Neutrophil (primary cell): ENCODE results near the gene SMPD2.

ENCODE experiments used
- H3K27ac ChIP-seq: fragments of 200-600 bp; sonication (generic); 2 replicates; pipeline ENCODE4 v1.5.1; 2016; ENCODE audit warnings: mild to moderate bottlenecking, moderate library complexity
- H3K27me3 ChIP-seq: fragments of 200-600 bp; sonication (generic); 2 replicates; pipeline ENCODE4 v1.6.0; 2016; ENCODE audit warnings: mild to moderate bottlenecking
- H3K36me3 ChIP-seq: fragments of 200-600 bp; sonication (generic); 2 replicates; pipeline ENCODE4 v1.5.1; 2017
- H3K4me1 ChIP-seq, 2 experiments: fragments of 200-600 bp in 1 of 2; sonication (generic) in 1 of 2; 1 replicate in 1 of 2; 2 replicates in 1 of 2; pipeline versions ENCODE4 v1.5.1 to v1.6.1; 2013 to 2016; ENCODE audit warnings: low read depth in 1 of 2, low read length in 1 of 2, mild to moderate bottlenecking in 1 of 2, moderate library complexity in 1 of 2; ENCODE audit not compliant: control insufficient read depth in 1 of 2, insufficient read depth in 1 of 2
- H3K4me3 ChIP-seq, 2 experiments: fragments of 200-600 bp in 1 of 2; sonication (generic) in 1 of 2; 1 replicate in 1 of 2; 2 replicates in 1 of 2; pipeline ENCODE4 v1.5.1; 2013 to 2016; ENCODE audit warnings: low read depth in 1 of 2, low read length in 1 of 2, mild to moderate bottlenecking in 1 of 2, moderate library complexity in 1 of 2
- H3K9me3 ChIP-seq: fragments of 200-600 bp; sonication (generic); 2 replicates; pipeline ENCODE4 v1.5.1; 2016
- CTCF ChIP-seq: fragments of 200-600 bp; sonication (generic); IDR thresholded peaks from 2 replicates; pipeline ENCODE4 v1.5.1; 2016; ENCODE audit warnings: antibody characterized with exemption

Gene SMPD2

GRCh38 chr6:109440331-109441068 is at the start of gene SMPD2, which contains the start of gene PPIL6:
SMPD2 (plus strand) TSS chr6:109440724; CDS start chr6:109441122, 398 bp downstream.
PPIL6 (minus strand) TSS chr6:109440628; CDS start chr6:109440590, 38 bp downstream.
- H3K9me3 ChIP-seq: no peaks in the 10 kb centered on the region
- peaks cover 21 to 28% of the 10 kb centered on the region in 2 experiments for H3K4me1 ChIP-seq
- peaks cover 35% of the 10 kb centered on the region for H3K36me3 ChIP-seq
- peaks cover 4% of the 10 kb centered on the region for H3K27me3 ChIP-seq
- TF ChIP-seq CTCF: peak; percentile 43
- peak within 1 kb of the TSS; percentile 89 to 98 for H3K4me3 ChIP-seq
- peak within 1 kb of the TSS; percentile 84 for H3K27ac ChIP-seq

DNA sequence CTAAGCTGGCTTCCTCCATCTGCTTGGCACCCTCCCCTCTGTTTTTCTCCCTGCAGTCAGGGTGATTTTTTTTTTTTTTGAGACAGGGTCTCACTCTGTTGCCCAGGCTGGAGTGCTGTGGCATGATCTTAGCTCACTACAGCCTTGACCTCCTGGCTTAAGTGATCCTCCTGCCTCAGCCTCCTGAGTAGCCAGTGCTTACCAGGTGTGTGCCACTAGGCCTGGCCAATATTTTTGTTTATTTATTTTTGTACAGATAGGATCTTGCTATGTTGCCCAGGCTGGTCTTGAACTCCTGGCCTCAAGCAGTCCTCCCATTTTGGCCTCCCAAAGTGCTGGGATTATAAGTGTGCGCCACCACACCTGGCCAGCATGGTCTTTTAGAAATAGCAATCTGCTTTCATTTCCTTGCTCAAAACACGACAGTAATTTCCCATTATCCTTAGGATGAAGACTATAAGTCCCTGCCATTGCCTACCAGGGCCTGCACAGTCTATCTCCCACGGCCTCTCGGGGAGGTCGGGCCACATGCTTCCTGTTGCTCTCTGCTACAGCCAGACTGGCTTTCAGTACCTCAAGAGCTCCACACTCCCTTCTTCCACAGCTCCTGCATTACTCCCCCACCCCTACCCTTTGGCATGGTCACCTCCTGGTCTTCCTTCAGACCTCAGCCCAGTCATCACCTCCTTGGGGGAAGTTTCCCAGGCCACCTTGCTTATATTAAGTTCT is 47.2 kb upstream of the SMPD2 start:
- no peaks in the 10 kb centered on the region for H3K27me3 ChIP-seq
- peaks cover 25 to 40% of the 10 kb centered on the region in 2 experiments for H3K4me1 ChIP-seq
- H3K4me3 ChIP-seq: no peak overlapping the region
- H3K27ac ChIP-seq: no peak overlapping the region
- no peaks in the 10 kb centered on the region for H3K9me3 ChIP-seq
- no peak for TF ChIP-seq CTCF
- no peaks in the 10 kb centered on the region for H3K36me3 ChIP-seq

DNA sequence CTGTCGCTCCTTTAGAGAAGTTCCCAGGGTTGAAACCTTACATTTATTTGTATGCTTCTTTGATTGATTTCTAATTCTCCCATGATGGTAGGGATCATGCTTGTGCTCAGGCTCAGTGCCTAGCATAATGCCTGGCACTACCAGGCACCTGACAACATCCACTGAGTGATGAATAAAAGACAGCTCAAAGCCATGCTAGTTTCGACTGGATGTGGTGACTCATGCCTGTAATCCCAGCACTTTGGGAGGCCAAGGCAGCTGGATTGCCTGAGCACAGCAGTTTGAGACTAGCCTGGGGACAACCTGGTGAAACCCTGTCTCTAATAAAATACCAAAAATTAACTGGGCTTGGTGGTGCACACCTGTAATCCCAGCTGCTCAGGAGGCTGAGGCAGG is 46.6 kb upstream of the SMPD2 start:
- no peak overlapping the region for H3K27ac ChIP-seq
- no peak for TF ChIP-seq CTCF

GRCh38 chr6:109396046-109396718 is 44.3 kb upstream of the SMPD2 start:
- Histone ChIP-seq H3K27me3 (no peaks in the 10 kb centered on the region), H3K4me1 (peaks cover 5 to 12% of the 10 kb centered on the region in 2 experiments), H3K9me3 (no peaks in the 10 kb centered on the region), H3K27ac (no peak overlapping the region), H3K36me3 (no peaks in the 10 kb centered on the region), H3K4me3 (no peak overlapping the region)
- no peak for TF ChIP-seq CTCF

More for the DNA sequence above, 46.6 kb upstream of the SMPD2 start:
- Histone ChIP-seq H3K4me3 (no peak overlapping the region), H3K4me1 (peaks cover 21 to 35% of the 10 kb centered on the region in 2 experiments), H3K27me3 (no peaks in the 10 kb centered on the region), H3K36me3 (no peaks in the 10 kb centered on the region), H3K9me3 (no peaks in the 10 kb centered on the region)

DNA sequence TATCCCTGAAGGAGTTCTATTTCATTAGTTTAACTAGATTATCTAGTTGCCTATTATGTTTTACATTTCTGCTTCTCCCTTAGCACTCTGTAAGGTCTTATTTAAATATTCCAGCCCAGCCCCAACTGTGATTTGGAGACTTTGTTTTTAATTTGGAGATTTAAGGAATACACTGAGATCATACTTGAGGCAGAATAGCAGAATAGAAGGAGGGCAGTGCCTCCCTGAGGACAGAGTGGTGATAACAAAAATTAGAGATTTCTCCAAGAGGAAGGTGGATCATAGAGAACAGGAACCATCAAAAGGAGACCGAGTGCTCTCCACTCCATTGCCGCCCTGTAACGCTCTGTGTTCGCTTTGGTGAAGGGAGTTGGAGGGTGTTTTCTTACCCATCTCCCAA is 43.5 kb upstream of the SMPD2 start:
- Histone ChIP-seq H3K36me3 (no peaks in the 10 kb centered on the region), H3K4me3 (no peak overlapping the region), H3K27ac (no peak overlapping the region), H3K4me1 (peaks cover 3 to 6% of the 10 kb centered on the region in 2 experiments), H3K27me3 (no peaks in the 10 kb centered on the region), H3K9me3 (no peaks in the 10 kb centered on the region)
- TF ChIP-seq CTCF: no peak
